ENCODE results near the gene NFKBIE. TPM values are rescaled to one million over a fixed set of nuclear protein-coding genes. Genes with fewer than 3 reads are reported as not detected.

NFKBIE gene
- total RNA-seq, 1 experiment from 2014 or later: 24.9 TPM

GRCh38 chr6:44247338-44248302 lies 17.7 kb downstream of the NFKBIE start:
- H3K27ac ChIP-seq (ENCODE audit: low read length): peak overlapping the region; percentile 100
- peak; percentile 58 for ATAC-seq
- TF ChIP-seq REST (IDR thresholded peaks at IDR 0.05; ENCODE audit: insufficient read depth in 1 of 2, low read depth in 2 of 2, low read length in 1 of 2): no peak
- no peak for TF ChIP-seq POLR2AphosphoS5 (IDR thresholded peaks at IDR 0.05; ENCODE audit: low read depth, low read length)
- no peak for TF ChIP-seq CTCF (IDR thresholded peaks at IDR 0.05)
- 0 out of 2 replicates have a peak, but pooled peaks have one; percentile 25 for TF ChIP-seq SIN3A (IDR thresholded peaks at IDR 0.05; ENCODE audit: borderline replicate concordance, insufficient read depth, low read depth, low read length)
- no peaks in the 10 kb centered on the region for H3K27me3 ChIP-seq (ENCODE audit: control insufficient read depth, insufficient read depth, low read length)
- in situ Hi-C loops (cut with HindIII; ENCODE audit: low pct_unique_long_range_greater_than_20kb, low sequenced_read_pairs): no loop called here
- ChIA-PET CTCF (interaction anchor here (1.0 kb wide), 2 partner anchors 75 to 147 kb away, joined by 3 to 4 read pairs; no protein-coding TSS in a partner anchor), POLR2A (interaction anchor here (0.6 to 1.4 kb wide), 5 partner anchors 9 to 321 kb away, joined by 3 to 10 read pairs (median 3); no protein-coding TSS in a partner anchor)
- intact Hi-C loops (cut with micrococcal nuclease; ENCODE audit: unreplicated experiment): no loop called here
- peaks cover 34% of the 10 kb centered on the region for H3K4me1 ChIP-seq (ENCODE audit: control insufficient read depth, insufficient read depth, low read length)
- DNase-seq (ENCODE audit: low read depth, low spot score): no peak
- peaks cover 52% of the 10 kb centered on the region for H3K36me3 ChIP-seq (ENCODE audit: control insufficient read depth, insufficient read depth, low read length)
- peak overlapping the region; percentile 99 to 100 for H3K4me3 ChIP-seq (ENCODE audit: low read depth in 2 of 2, low read length in 2 of 2)
- no TSS peak for BruUV-seq (replicated peaks)
- H3K9me3 ChIP-seq (ENCODE audit: control insufficient read depth, insufficient read depth, low read depth, low read length): no peaks in the 10 kb centered on the region

- ATAC-seq (peak; percentile 83), DNase-seq (ENCODE audit: low read depth, low spot score) (peak; percentile 96)
- ChIA-PET POLR2A (interaction anchor here (0.5 to 1.4 kb wide), 4 partner anchors 12 to 74 kb away, joined by 3 to 8 read pairs (median 3); no protein-coding TSS in a partner anchor), CTCF (interaction anchor here (1.0 kb wide), 2 partner anchors 74 to 146 kb away, joined by 3 to 4 read pairs; no protein-coding TSS in a partner anchor)
- no TSS peak for BruUV-seq (replicated peaks)
- H3K9me3 ChIP-seq (ENCODE audit: control insufficient read depth, insufficient read depth, low read depth, low read length): no peaks in the 10 kb centered on the region
- H3K4me1 ChIP-seq (ENCODE audit: control insufficient read depth, insufficient read depth, low read length): peaks cover 32% of the 10 kb centered on the region
- in situ Hi-C loops (cut with HindIII; ENCODE audit: low pct_unique_long_range_greater_than_20kb, low sequenced_read_pairs) (no loop called here), intact Hi-C loops (cut with micrococcal nuclease; ENCODE audit: unreplicated experiment) (no loop called here)
- TF ChIP-seq POLR2AphosphoS5 (IDR thresholded peaks at IDR 0.05; ENCODE audit: low read depth, low read length) (peak; percentile 100), TCF7L2 (IDR thresholded peaks at IDR 0.05; ENCODE audit: low read depth, low read length) (peak; percentile 69), SIN3A (IDR thresholded peaks at IDR 0.05; ENCODE audit: borderline replicate concordance, insufficient read depth, low read depth, low read length) (peak; percentile 91), CTCF (IDR thresholded peaks at IDR 0.05) (no peak), REST (IDR thresholded peaks at IDR 0.05; ENCODE audit: insufficient read depth in 1 of 2, low read depth in 2 of 2, low read length in 1 of 2) (peak; percentile 25 to 62; a peak in 2 of 4 replicates)
- peak within 1 kb of the TSS; percentile 99 to 100 for H3K4me3 ChIP-seq (ENCODE audit: low read depth in 2 of 2, low read length in 2 of 2)
- no peaks in the 10 kb centered on the region for H3K27me3 ChIP-seq (ENCODE audit: control insufficient read depth, insufficient read depth, low read length)
- peak within 1 kb of the TSS; percentile 100 for H3K27ac ChIP-seq (ENCODE audit: low read length)
- H3K36me3 ChIP-seq (ENCODE audit: control insufficient read depth, insufficient read depth, low read length): peaks cover 47% of the 10 kb centered on the region
These were observed 18.6 kb downstream of the NFKBIE start, which contains the start of gene HSP90AB1 for GRCh38 chr6:44246663-44247337. Gene HSP90AB1 (plus strand): TSS chr6:44247101. CDS start chr6:44248630, 1,529 bp downstream.

Data from Panc1 (cell line).